ENCODE results near the gene FAM83C. TPM values are rescaled to one million over a fixed set of nuclear protein-coding genes. Genes with fewer than 3 reads are reported as not detected.

FAM83C gene
- total RNA-seq, 1 experiment from 2014 or later: not detected

- H3K4me3 Mint-ChIP-seq: no peak overlapping the region
- peaks cover 19% of the 10 kb centered on the region for H3K4me1 Mint-ChIP-seq
- ATAC-seq: no peak
- POLR2A ChIA-PET: no interaction called here
- no peak overlapping the region for H3K27ac Mint-ChIP-seq
- TF ChIP-seq ELF4 (CRISPR knock-in tag; IDR thresholded peaks at IDR 0.05; ENCODE audit: low read depth) (no peak), EMX1 (CRISPR knock-in tag; IDR thresholded peaks at IDR 0.05) (no peak), ATF6 (CRISPR knock-in tag; IDR thresholded peaks at IDR 0.05) (no peak), NR1H2 (CRISPR knock-in tag; IDR thresholded peaks at IDR 0.05) (no peak), FOXJ3 (CRISPR knock-in tag; IDR thresholded peaks at IDR 0.05; ENCODE audit: borderline replicate concordance) (no peak), JAZF1 (CRISPR knock-in tag; IDR thresholded peaks at IDR 0.05) (no peak), IRF2 (CRISPR knock-in tag; IDR thresholded peaks at IDR 0.05; ENCODE audit: borderline replicate concordance, low read depth) (no peak), NR3C1 (CRISPR knock-in tag; conservative IDR thresholded peaks at IDR 0.05; ENCODE audit: low read depth) (no peak), ZBTB43 (CRISPR knock-in tag; IDR thresholded peaks at IDR 0.05) (no peak), STAT6 (CRISPR knock-in tag; conservative IDR thresholded peaks at IDR 0.05; ENCODE audit: low read depth) (no peak), ZNF219 (CRISPR knock-in tag; IDR thresholded peaks at IDR 0.05; ENCODE audit: borderline replicate concordance) (no peak), CTCF (IDR thresholded peaks at IDR 0.05) (no peak), TCF7 (CRISPR knock-in tag; IDR thresholded peaks at IDR 0.05; ENCODE audit: low read depth) (no peak), MXD4 (CRISPR knock-in tag; IDR thresholded peaks at IDR 0.05; ENCODE audit: borderline replicate concordance) (no peak), ZMAT4 (CRISPR knock-in tag; IDR thresholded peaks at IDR 0.05) (no peak)
- H3K36me3 Mint-ChIP-seq: peaks cover 7% of the 10 kb centered on the region; the same call in 1 of the 2 replicates
- DNase-seq (ENCODE audit: low spot score): no peak
- CTCF ChIA-PET: interaction anchor here (0.6 to 3.5 kb wide), 38 partner anchors 9 to 218 kb away, joined by 3 to 89 read pairs (median 6); partner anchors contain the start of genes EDEM2, EIF6, FAM83C and GDF5
- H3K27me3 Mint-ChIP-seq (ENCODE audit: low read depth): peaks cover 4% of the 10 kb centered on the region; the same call in 1 of the 2 replicates
- no peaks in the 10 kb centered on the region for H3K9me3 Mint-ChIP-seq
Measured at GRCh38 chr20:35303382-35303734, 11.1 kb upstream of the FAM83C start.

- Mint-ChIP-seq H3K4me3 (no peak overlapping the region), H3K27me3 (ENCODE audit: low read depth) (peaks cover 4% of the 10 kb centered on the region; the same call in 1 of the 2 replicates), H3K9me3 (no peaks in the 10 kb centered on the region), H3K36me3 (peaks cover 7% of the 10 kb centered on the region; the same call in 1 of the 2 replicates), H3K27ac (no peak overlapping the region), H3K4me1 (peaks cover 20% of the 10 kb centered on the region)
- ChIA-PET CTCF (interaction anchor here (0.5 to 3.5 kb wide), 11 partner anchors 10 to 189 kb away, joined by 3 to 89 read pairs (median 6); partner anchors contain the start of genes FAM83C and GDF5), POLR2A (interaction anchor here (0.6 kb wide), 1 partner anchor 18 kb away, joined by 8 read pairs; the partner anchor contains the start of gene EIF6)
- no peak for DNase-seq (ENCODE audit: low spot score)
- no peak for ATAC-seq
- TF ChIP-seq ZNF416 (CRISPR knock-in tag; IDR thresholded peaks at IDR 0.05): no peak
- no peak for TF ChIP-seq NFE2L1 (CRISPR knock-in tag; IDR thresholded peaks at IDR 0.05)
- TF ChIP-seq ZNF317 (CRISPR knock-in tag; IDR thresholded peaks at IDR 0.05; ENCODE audit: borderline replicate concordance, low read depth): no peak
- TF ChIP-seq PRRX2 (CRISPR knock-in tag; IDR thresholded peaks at IDR 0.05): no peak
- no peak for TF ChIP-seq CREB1 (CRISPR knock-in tag; IDR thresholded peaks at IDR 0.05)
- no peak for TF ChIP-seq ZNF396 (CRISPR knock-in tag; IDR thresholded peaks at IDR 0.05; ENCODE audit: borderline replicate concordance)
- TF ChIP-seq MYBL2 (CRISPR knock-in tag; IDR thresholded peaks at IDR 0.05): no peak
- no peak for TF ChIP-seq ESRRA (CRISPR knock-in tag; IDR thresholded peaks at IDR 0.05; ENCODE audit: borderline replicate concordance)
- no peak for TF ChIP-seq ETV6 (CRISPR knock-in tag; IDR thresholded peaks at IDR 0.05)
- TF ChIP-seq MLX (CRISPR knock-in tag; IDR thresholded peaks at IDR 0.05): no peak
- no peak for TF ChIP-seq TP53 (CRISPR knock-in tag; IDR thresholded peaks at IDR 0.05)
- TF ChIP-seq SOX15 (CRISPR knock-in tag; IDR thresholded peaks at IDR 0.05): no peak
Measured at GRCh38 chr20:35302421-35303335, 10.5 kb upstream of the FAM83C start.
